ENCODE results near the gene CHAF1A. TPM values are rescaled to one million over a fixed set of nuclear protein-coding genes. Genes with fewer than 3 reads are reported as not detected.

CHAF1A gene
- total and polyA plus RNA-seq, 7 donors, result 3.6 to 19.1 (median 5.4) TPM

GRCh38 chr19:4425537-4425936 lies 23.1 kb downstream of the CHAF1A start:
- no peak for TF ChIP-seq CTCF (IDR thresholded peaks at IDR 0.05)
- TF ChIP-seq POLR2A (IDR thresholded peaks at IDR 0.05), result no peak
- no peak for TF ChIP-seq EP300 (IDR thresholded peaks at IDR 0.05)
- no peak for TF ChIP-seq POLR2AphosphoS5 (IDR thresholded peaks at IDR 0.05)
- intact Hi-C loops (cut with DNase I), result no loop called here
- no peaks in the 10 kb centered on the region for H3K27me3 ChIP-seq
- WGBS, 2 donors, result 98% methylated on average over 6 of the region's 6 CpGs
- peaks cover 0 to 18% (median 2%) of the 10 kb centered on the region in 4 donors for H3K36me3 ChIP-seq
- no peaks in the 10 kb centered on the region for H3K4me1 ChIP-seq
- H3K4me3 ChIP-seq, result no peak overlapping the region
- H3K9me3 ChIP-seq, result no peaks in the 10 kb centered on the region
- no peak for DNase-seq
- H3K27ac ChIP-seq, result no peak overlapping the region

GRCh38 chr19:4428326-4428975 lies 26.0 kb downstream of the CHAF1A start:
- H3K27me3 ChIP-seq, result no peaks in the 10 kb centered on the region
- H3K4me3 ChIP-seq, result no peak overlapping the region
- DNase-seq, result no peak
- no peak overlapping the region for H3K27ac ChIP-seq
- WGBS, 2 donors, result 95 to 96% methylated on average over 20 of the region's 20 CpGs
- no peaks in the 10 kb centered on the region for H3K4me1 ChIP-seq
- H3K9me3 ChIP-seq, result no peaks in the 10 kb centered on the region
- H3K36me3 ChIP-seq, result peaks cover 0 to 20% (median 2%) of the 10 kb centered on the region in 4 donors
- intact Hi-C loops (cut with DNase I), result no loop called here
- TF ChIP-seq CTCF (IDR thresholded peaks at IDR 0.05) (no peak), POLR2AphosphoS5 (IDR thresholded peaks at IDR 0.05) (no peak), POLR2A (IDR thresholded peaks at IDR 0.05) (no peak), EP300 (IDR thresholded peaks at IDR 0.05) (no peak)

GRCh38 chr19:4429256-4429655 lies 26.8 kb downstream of the CHAF1A start:
- DNase-seq, result no peak
- H3K27me3 ChIP-seq, result no peaks in the 10 kb centered on the region
- H3K4me1 ChIP-seq, result no peaks in the 10 kb centered on the region
- WGBS, 2 donors, result 92 to 95% methylated on average over 16 of the region's 16 CpGs
- no peak overlapping the region for H3K4me3 ChIP-seq
- H3K36me3 ChIP-seq, result peaks cover 0 to 13% (median 2%) of the 10 kb centered on the region in 4 donors
- TF ChIP-seq EP300 (IDR thresholded peaks at IDR 0.05), result no peak
- TF ChIP-seq POLR2A (IDR thresholded peaks at IDR 0.05), result no peak
- no peak for TF ChIP-seq CTCF (IDR thresholded peaks at IDR 0.05)
- no peak for TF ChIP-seq POLR2AphosphoS5 (IDR thresholded peaks at IDR 0.05)
- H3K9me3 ChIP-seq, result no peaks in the 10 kb centered on the region
- intact Hi-C loops (cut with DNase I), result no loop called here
- H3K27ac ChIP-seq, result no peak overlapping the region

GRCh38 chr19:4429771-4430171 lies 27.3 kb downstream of the CHAF1A start:
- WGBS, 2 donors, result 85 to 89% methylated on average over 12 of the region's 12 CpGs
- H3K4me3 ChIP-seq, result no peak overlapping the region
- intact Hi-C loops (cut with DNase I), result no loop called here
- no peaks in the 10 kb centered on the region for H3K9me3 ChIP-seq
- no peaks in the 10 kb centered on the region for H3K27me3 ChIP-seq
- no peak for DNase-seq
- peaks cover 0 to 11% (median 2%) of the 10 kb centered on the region in 4 donors for H3K36me3 ChIP-seq
- TF ChIP-seq POLR2AphosphoS5 (IDR thresholded peaks at IDR 0.05) (peak in 1 of 4 donors; percentile 19), CTCF (IDR thresholded peaks at IDR 0.05) (no peak)
- H3K4me1 ChIP-seq, result no peaks in the 10 kb centered on the region
- no peak overlapping the region for H3K27ac ChIP-seq

- Histone ChIP-seq H3K4me3 (no peak overlapping the region), H3K4me1 (no peaks in the 10 kb centered on the region), H3K27ac (no peak overlapping the region), H3K36me3 (peaks cover 0 to 11% (median 2%) of the 10 kb centered on the region in 4 donors), H3K27me3 (no peaks in the 10 kb centered on the region), H3K9me3 (no peaks in the 10 kb centered on the region)
- no peak for DNase-seq
- TF ChIP-seq EP300 (IDR thresholded peaks at IDR 0.05) (no peak), CTCF (IDR thresholded peaks at IDR 0.05) (no peak), POLR2A (IDR thresholded peaks at IDR 0.05) (no peak), POLR2AphosphoS5 (IDR thresholded peaks at IDR 0.05) (no peak)
- WGBS, 2 donors, result 82 to 93% methylated on average over 12 of the region's 12 CpGs
- intact Hi-C loops (cut with DNase I), result no loop called here
These were observed 28.3 kb downstream of the CHAF1A start for GRCh38 chr19:4430760-4431159.
